HTERT RPE-1 (cell line): Measurements from ENCODE around the gene ATF6.

Source experiments
- in situ Hi-C: fragments of 300-500 bp; cut with MboI; formaldehyde crosslinking; loops from 4 replicates; pipeline ENCODE4 v1.14.3; 2020; ENCODE audit warnings: low sequenced_read_pairs

ATF6 gene

GRCh38 chr1:161989786-161990185, 223.7 kb downstream of the ATF6 start:
- in situ Hi-C loops: no loop called here

- in situ Hi-C loops: no loop called here
Measured at GRCh38 chr1:161993576-161993975, 227.5 kb downstream of the ATF6 start.

GRCh38 chr1:161994175-161994668, 228.1 kb downstream of the ATF6 start:
- in situ Hi-C loops: no loop called here

- in situ Hi-C loops: no loop called here
Measured at GRCh38 chr1:161997152-161997551, 231.0 kb downstream of the ATF6 start.

- in situ Hi-C loops: no loop called here
Measured at GRCh38 chr1:161998811-161999210, 232.7 kb downstream of the ATF6 start.

- in situ Hi-C loops: no loop called here
Measured at GRCh38 chr1:161999301-162000052, 233.4 kb downstream of the ATF6 start.

GRCh38 chr1:162000053-162000420, 233.9 kb downstream of the ATF6 start:
- in situ Hi-C loops: no loop called here

GRCh38 chr1:162003061-162003829, 237.1 kb downstream of the ATF6 start:
- in situ Hi-C loops: no loop called here

- in situ Hi-C loops: no loop called here
Measured at GRCh38 chr1:162003830-162004215, 237.7 kb downstream of the ATF6 start.

- in situ Hi-C loops: no loop called here
Measured at GRCh38 chr1:162004441-162004950, 238.4 kb downstream of the ATF6 start.

- in situ Hi-C loops: no loop called here
Measured at GRCh38 chr1:162006081-162006480, 240.0 kb downstream of the ATF6 start.

GRCh38 chr1:162007466-162007865, 241.3 kb downstream of the ATF6 start:
- in situ Hi-C loops: no loop called here

- in situ Hi-C loops: no loop called here
Measured at GRCh38 chr1:162008799-162009198, 242.7 kb downstream of the ATF6 start.

- in situ Hi-C loops: no loop called here
Measured at GRCh38 chr1:162009501-162010174, 243.5 kb downstream of the ATF6 start.

GRCh38 chr1:162010175-162010506, 244.0 kb downstream of the ATF6 start:
- in situ Hi-C loops: no loop called here

- in situ Hi-C loops: no loop called here
Measured at GRCh38 chr1:162011337-162012012, 245.4 kb downstream of the ATF6 start.

- in situ Hi-C loops: no loop called here
Measured at GRCh38 chr1:162013289-162013688, 247.2 kb downstream of the ATF6 start.
